ENCODE results near the gene ENTR1.

The ENTR1 gene

GRCh38 chr9:136391737-136392537, 18.5 kb downstream of the ENTR1 start:
- TF ChIP-seq CTCF (IDR thresholded peaks at IDR 0.05; ENCODE audit: control extremely low read depth, extremely low read depth, low read depth, missing control alignments), result no peak
- CTCF ChIA-PET, result interaction anchor here (1.5 to 3.4 kb wide), 2 partner anchors 7 to 28 kb away, joined by 3 to 17 read pairs; partner anchors contain the start of genes DNLZ and SNAPC4
- DNase-seq (ENCODE audit: extremely low spot score), result no peak
- POLR2A ChIA-PET, result no interaction called here

- DNase-seq (ENCODE audit: extremely low spot score), result no peak
- TF ChIP-seq CTCF (IDR thresholded peaks at IDR 0.05; ENCODE audit: control extremely low read depth, extremely low read depth, low read depth, missing control alignments), result no peak
- ChIA-PET CTCF (interaction anchor here (1.0 to 1.7 kb wide), 3 partner anchors 13 to 26 kb away, joined by 5 to 7 read pairs (median 5); partner anchors contain the start of gene DNLZ), POLR2A (no interaction called here)
These were observed 21.0 kb downstream of the ENTR1 start for GRCh38 chr9:136389396-136389795.

GRCh38 chr9:136387217-136387616, 23.2 kb downstream of the ENTR1 start:
- TF ChIP-seq CTCF (IDR thresholded peaks at IDR 0.05; ENCODE audit: control extremely low read depth, extremely low read depth, low read depth, missing control alignments), result no peak
- no peak for DNase-seq (ENCODE audit: extremely low spot score)
- ChIA-PET POLR2A (no interaction called here), CTCF (interaction anchor here (0.7 to 1.6 kb wide), 4 partner anchors 9 to 14 kb away, joined by 3 to 4 read pairs (median 4); no protein-coding TSS in a partner anchor)

GRCh38 chr9:136386018-136386417, 24.4 kb downstream of the ENTR1 start:
- no peak for DNase-seq (ENCODE audit: extremely low spot score)
- ChIA-PET POLR2A (interaction anchor here (0.6 kb wide), 2 partner anchors 13 to 117 kb away, joined by 4 read pairs; no protein-coding TSS in a partner anchor), CTCF (interaction anchor here (3.0 kb wide), 1 partner anchor 23 kb away, joined by 7 read pairs; the partner anchor contains the start of gene DNLZ)
- no peak for TF ChIP-seq CTCF (IDR thresholded peaks at IDR 0.05; ENCODE audit: control extremely low read depth, extremely low read depth, low read depth, missing control alignments)

GRCh38 chr9:136385015-136385414, 25.4 kb downstream of the ENTR1 start:
- no peak for TF ChIP-seq CTCF (IDR thresholded peaks at IDR 0.05; ENCODE audit: control extremely low read depth, extremely low read depth, low read depth, missing control alignments)
- ChIA-PET CTCF (interaction anchor here (1.4 to 3.0 kb wide), 2 partner anchors 21 to 22 kb away, joined by 4 to 7 read pairs; partner anchors contain the start of gene DNLZ), POLR2A (no interaction called here)
- DNase-seq (ENCODE audit: extremely low spot score), result no peak

- CTCF ChIA-PET, result interaction anchor here (3.0 to 3.2 kb wide), 2 partner anchors 20 to 21 kb away, joined by 7 to 18 read pairs; partner anchors contain the start of gene DNLZ
These were observed 27.0 kb downstream of the ENTR1 start for GRCh38 chr9:136383436-136383835.

More at GRCh38 chr9:136383436-136383835, 27.0 kb downstream of the ENTR1 start:
- POLR2A ChIA-PET, result no interaction called here
- TF ChIP-seq CTCF (IDR thresholded peaks at IDR 0.05; ENCODE audit: control extremely low read depth, extremely low read depth, low read depth, missing control alignments), result no peak
- no peak for DNase-seq (ENCODE audit: extremely low spot score)
